ENCODE data around the gene MIF. TPM values are rescaled to one million over a fixed set of nuclear protein-coding genes. Genes with fewer than 3 reads are reported as not detected.
"Not testable (repeated sequence)": the region's sequence is repeated elsewhere in the genome, so short reads cannot be mapped to it uniquely, and the experiment has no call there.

Gene MIF
- polyA plus RNA-seq, 3 donors from 2014 or later, result 788 to 1,627 (median 947) TPM

DNA sequence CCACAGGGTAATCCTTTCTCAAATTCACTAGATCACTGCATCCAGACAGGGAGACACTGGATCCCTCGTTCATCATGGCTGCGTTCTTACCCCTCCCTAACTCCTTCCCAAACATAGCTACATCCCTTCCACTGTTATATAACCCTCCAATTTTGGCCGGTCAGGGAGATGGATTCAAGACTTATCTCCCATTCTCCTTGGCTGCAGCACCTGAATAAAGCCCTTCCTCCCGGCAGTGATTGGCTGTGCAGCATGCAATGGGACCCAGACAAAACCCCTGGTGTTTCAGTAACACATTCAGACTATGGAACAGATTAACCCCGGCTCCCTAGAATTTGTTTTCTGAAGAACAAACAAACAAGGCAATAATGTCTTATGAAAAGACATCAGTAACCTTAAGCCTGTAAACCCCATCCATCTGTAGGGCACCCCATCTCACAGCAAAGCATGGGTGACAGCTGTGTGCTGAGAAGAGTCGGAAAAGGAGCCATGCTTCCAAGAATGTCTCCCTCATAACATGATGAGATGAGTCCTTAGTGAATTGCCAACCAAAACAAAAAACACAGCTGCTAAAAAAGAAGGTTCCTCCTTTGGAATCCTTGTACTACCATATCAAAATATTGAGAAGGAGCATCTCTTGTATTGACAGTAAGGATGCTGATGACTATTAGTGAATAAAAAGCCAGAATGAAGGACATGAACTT lies 5.0 kb downstream of the MIF start:
- H3K27me3 Mint-ChIP-seq (ENCODE audit: low read depth in 3 of 3), result peaks cover 0 to 8% (median 4%) of the 10 kb centered on the region in 3 donors
- peaks cover 0 to 3% (median 3%) of the 10 kb centered on the region in 3 donors for H3K36me3 Mint-ChIP-seq
- H3K4me3 Mint-ChIP-seq, result no peak overlapping the region
- peak overlapping the region in 1 of 6 donors; percentile 8 for H3K27ac Mint-ChIP-seq
- no peak for DNase-seq
- no peaks in the 10 kb centered on the region for H3K9me3 Mint-ChIP-seq
- peaks cover 13 to 14% of the 10 kb centered on the region in 2 donors for H3K4me1 Mint-ChIP-seq

DNA sequence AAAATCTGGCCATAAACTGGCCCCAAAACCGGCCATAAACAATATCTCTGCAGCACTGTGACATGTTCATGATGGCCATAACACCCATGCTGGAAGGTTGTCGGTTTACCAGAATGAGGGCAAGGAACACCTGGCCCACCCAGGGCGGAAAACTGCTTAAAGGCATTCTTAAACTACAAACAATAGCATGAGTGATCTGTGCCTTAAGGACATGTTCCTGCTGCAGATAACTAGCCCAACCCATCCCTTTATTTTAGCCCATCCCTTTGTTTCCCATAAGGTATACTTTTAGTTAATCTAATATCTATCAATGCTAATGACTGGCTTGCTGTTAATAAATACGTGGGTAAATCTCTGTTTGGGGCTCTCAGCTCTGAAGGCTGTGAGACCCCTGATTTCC lies 6.0 kb downstream of the MIF start:
- H3K9me3 Mint-ChIP-seq; H3K4me1 Mint-ChIP-seq; H3K36me3 Mint-ChIP-seq; H3K27me3 Mint-ChIP-seq (ENCODE audit: low read depth in 3 of 3); H3K4me3 Mint-ChIP-seq; DNase-seq; H3K27ac Mint-ChIP-seq: not testable (repeated sequence)

DNA sequence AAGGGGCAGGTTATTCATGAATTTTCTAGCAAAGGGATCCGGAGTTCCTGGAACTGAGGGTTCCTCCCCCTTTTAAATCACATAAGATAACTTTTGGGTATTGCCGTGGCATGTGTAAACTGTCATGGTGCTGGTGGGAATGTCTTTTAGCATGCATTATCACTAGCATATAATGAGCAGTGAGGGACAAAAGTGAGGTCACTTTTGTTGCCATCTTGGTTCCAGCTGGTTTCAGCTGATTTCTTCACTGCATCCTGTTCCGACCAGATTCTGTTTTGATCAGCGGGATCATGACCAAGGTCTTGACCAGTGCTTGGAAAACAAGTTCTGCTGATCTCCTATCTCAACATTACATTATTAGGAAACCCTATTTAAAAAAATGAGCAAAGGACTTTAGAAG lies 7.4 kb downstream of the MIF start:
- H3K36me3 Mint-ChIP-seq, result peaks cover 0 to 3% (median 3%) of the 10 kb centered on the region in 3 donors
- H3K27me3 Mint-ChIP-seq (ENCODE audit: low read depth in 3 of 3), result peaks cover 0 to 3% (median 1%) of the 10 kb centered on the region in 3 donors
- H3K4me1 Mint-ChIP-seq, result no peaks in the 10 kb centered on the region
- H3K9me3 Mint-ChIP-seq, result no peaks in the 10 kb centered on the region
- DNase-seq, result no peak
- H3K4me3 Mint-ChIP-seq, result no peak overlapping the region
- no peak overlapping the region for H3K27ac Mint-ChIP-seq

DNA sequence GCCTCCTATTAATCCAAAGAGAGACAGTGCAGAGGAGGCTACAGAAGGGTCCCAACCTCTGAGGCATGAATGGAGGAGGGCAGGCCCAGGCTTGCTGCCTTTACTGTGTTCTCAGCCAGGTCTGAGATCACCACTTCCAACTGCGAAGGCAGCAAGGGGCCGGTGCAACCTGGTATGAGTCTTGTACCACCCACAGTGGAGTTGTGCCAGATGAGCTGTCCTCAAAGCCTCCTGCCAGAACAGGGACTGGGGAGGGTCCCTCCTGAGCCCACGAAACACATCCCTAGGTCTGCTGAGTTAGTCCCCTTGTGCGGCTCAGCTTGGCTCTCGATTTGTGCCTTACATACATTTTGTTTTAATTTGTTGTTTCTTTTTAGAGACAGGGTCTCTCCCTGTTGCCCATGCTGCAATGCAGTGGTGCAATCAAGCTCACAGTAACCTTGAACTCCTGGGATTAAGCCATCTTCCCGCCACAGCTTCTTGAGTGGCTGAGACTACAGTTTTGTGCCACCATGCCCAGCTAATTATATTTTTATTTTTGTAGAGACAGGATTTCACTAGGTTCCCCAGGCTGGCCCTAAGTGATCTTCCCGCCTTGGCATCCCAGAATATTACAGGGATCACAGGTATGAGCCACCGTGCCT lies 9.3 kb downstream of the MIF start:
- Mint-ChIP-seq H3K4me3 (no peak overlapping the region), H3K9me3 (no peaks in the 10 kb centered on the region), H3K36me3 (peaks cover 0 to 3% (median 3%) of the 10 kb centered on the region in 3 donors), H3K27me3 (ENCODE audit: low read depth in 3 of 3) (peaks cover under 1 to 3% (median 1%) of the 10 kb centered on the region in 3 donors), H3K4me1 (no peaks in the 10 kb centered on the region), H3K27ac (peak overlapping the region in 1 of 6 donors; percentile 17)
- no peak for DNase-seq

DNA sequence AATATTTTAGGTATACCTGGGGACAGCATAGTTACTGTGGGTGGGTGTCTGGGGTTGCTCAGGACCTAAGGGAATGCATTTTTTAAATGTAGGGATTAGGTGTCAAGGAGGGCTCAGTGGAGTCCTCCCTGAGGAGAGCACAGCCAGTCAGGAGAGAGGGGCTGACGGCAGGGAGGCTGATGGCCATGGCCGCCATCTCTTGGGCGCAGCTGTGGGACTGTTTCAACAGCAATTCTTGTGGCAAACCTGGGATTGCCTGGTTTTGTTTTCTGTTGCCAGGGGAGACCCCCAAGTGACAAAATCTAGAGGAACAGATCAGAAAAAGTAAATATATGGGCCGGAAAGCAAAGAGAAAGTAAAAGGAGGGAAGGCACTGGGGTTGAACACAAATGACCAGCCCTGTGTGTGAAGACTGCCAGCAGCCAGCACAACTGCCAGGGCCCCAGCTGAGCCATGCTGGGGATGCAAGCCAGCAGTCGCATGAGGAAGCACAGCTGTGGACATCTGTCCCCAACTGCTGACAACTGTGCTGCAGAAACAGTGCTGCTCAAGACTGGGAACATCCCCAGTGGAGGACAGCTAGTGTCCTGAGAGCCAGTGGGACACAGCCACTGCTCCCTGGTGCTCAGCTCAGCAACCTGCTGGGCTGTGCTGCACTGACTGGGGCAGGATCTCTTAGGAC lies 10.5 kb downstream of the MIF start:
- Mint-ChIP-seq H3K9me3 (no peaks in the 10 kb centered on the region), H3K36me3 (peaks cover 0 to 3% (median under 1%) of the 10 kb centered on the region in 3 donors), H3K27ac (no peak overlapping the region), H3K4me3 (no peak overlapping the region), H3K27me3 (ENCODE audit: low read depth in 3 of 3) (peaks cover 1 to 3% (median 3%) of the 10 kb centered on the region in 3 donors), H3K4me1 (no peaks in the 10 kb centered on the region)
- no peak for DNase-seq

DNA sequence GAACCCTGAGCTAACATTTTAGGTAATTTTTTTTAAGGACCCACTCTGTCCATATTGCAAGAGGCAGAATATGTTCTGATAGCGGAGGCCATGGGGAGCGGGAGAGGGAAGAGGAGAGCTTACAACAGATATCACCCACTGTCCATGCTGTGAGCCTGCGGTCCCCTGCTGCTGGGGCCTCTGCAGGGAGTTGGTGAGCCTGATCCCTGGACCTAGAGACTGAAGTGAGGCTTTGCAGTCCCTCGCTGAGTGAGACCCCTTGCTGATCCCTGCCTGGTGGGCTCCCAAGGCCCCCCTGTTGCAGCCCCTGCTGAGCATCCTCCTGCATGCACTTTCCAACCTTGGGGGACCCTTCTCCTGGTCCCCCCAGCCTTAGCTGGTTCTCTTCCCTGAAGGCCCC lies 12.5 kb downstream of the MIF start:
- Mint-ChIP-seq H3K27ac (no peak overlapping the region), H3K4me3 (no peak overlapping the region), H3K27me3 (ENCODE audit: low read depth in 3 of 3) (peaks cover 0 to 3% (median 1%) of the 10 kb centered on the region in 3 donors), H3K4me1 (no peaks in the 10 kb centered on the region), H3K9me3 (no peaks in the 10 kb centered on the region), H3K36me3 (no peaks in the 10 kb centered on the region)
- DNase-seq, result no peak

DNA sequence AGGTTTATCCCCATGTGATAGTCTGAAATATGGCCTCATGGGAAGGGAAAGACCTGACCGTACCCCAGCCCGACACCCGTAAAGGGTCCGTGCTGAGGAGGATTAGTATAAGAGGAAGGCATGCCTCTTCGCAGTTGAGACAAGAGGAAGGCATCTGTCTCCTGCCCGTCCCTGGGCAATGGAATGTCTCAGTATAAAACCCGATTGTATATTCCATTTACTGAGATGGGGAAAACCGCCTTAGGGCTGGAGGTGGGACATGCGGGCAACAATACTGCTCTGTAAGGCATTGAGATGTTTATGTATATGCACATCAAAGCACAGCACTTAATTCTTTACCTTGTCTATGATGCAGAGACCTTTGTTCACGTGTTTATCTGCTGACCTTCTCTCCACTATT lies 13.2 kb downstream of the MIF start:
- not testable (repeated sequence) for H3K4me3 Mint-ChIP-seq; H3K36me3 Mint-ChIP-seq; H3K4me1 Mint-ChIP-seq; H3K27ac Mint-ChIP-seq; H3K9me3 Mint-ChIP-seq; DNase-seq; H3K27me3 Mint-ChIP-seq (ENCODE audit: low read depth in 3 of 3)

DNA sequence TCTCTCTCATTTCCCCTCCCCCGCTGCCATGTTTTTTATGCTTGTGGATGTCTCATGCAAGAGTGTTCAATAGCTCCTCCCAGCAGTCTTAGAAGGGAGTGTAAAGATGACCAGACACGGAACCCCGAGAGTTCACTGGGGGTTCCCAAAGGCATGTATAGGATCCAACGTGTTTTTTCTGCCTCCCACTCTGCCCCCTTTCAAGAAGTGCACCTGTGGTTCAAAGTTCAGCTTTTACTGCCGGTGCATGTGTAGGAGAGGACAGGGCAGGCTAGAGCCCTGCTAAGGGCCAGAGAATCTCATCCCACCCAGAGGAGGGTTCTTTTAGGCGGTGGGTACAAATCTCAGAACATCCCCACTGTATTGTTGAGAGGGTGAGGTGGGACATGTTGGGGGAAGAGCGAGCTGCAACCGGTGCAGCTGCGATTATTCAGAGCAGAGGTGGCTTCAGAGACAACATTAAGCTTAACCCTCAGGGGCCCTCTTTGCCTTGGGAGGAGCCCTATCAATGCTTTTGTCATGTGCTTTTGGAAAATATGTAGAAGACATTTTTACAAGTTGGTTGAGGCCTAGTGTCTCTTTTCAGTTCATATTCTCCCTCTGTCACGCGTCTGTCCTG lies 14.5 kb downstream of the MIF start:
- H3K4me1 Mint-ChIP-seq, result peaks cover 8 to 14% of the 10 kb centered on the region in 2 donors
- no peaks in the 10 kb centered on the region for H3K36me3 Mint-ChIP-seq
- no peak overlapping the region for H3K27ac Mint-ChIP-seq
- no peak overlapping the region for H3K4me3 Mint-ChIP-seq
- no peaks in the 10 kb centered on the region for H3K9me3 Mint-ChIP-seq
- H3K27me3 Mint-ChIP-seq (ENCODE audit: low read depth in 3 of 3), result peaks cover 0 to 3% (median 3%) of the 10 kb centered on the region in 3 donors
- DNase-seq, result no peak

DNA sequence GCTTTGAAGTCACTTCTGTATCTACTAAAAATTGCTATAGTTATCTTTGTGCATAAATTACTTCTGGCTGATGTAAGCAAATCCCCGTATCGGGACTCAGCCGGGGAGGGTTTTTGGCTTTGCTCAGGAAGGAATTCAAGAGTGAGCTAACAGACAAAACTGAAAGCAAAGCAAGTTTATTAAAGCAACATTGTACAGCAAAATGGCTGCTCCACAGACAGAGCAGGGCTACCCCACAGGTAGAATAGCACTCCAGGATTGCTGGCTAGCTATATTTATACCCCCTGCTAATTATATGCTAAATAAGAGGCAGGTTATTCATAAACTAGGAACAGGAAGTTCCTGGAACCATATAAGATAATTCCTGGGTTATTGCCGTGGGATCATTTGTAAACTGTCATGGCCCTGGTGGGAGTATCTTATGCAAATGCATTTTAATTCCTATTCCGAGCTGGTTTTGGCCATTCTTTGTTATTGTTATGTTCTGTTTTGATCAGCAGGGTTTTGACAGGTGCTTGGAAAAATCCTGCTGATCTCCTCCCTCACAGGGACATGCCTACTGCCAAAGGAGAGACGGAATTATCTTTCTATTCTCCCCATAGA lies 15.2 kb downstream of the MIF start:
- Mint-ChIP-seq H3K4me3 (no peak overlapping the region), H3K36me3 (no peaks in the 10 kb centered on the region), H3K27ac (no peak overlapping the region), H3K9me3 (no peaks in the 10 kb centered on the region), H3K4me1 (peaks cover 15 to 19% of the 10 kb centered on the region in 2 donors), H3K27me3 (ENCODE audit: low read depth in 3 of 3) (peaks cover 0 to 5% (median 3%) of the 10 kb centered on the region in 3 donors)
- no peak for DNase-seq

DNA sequence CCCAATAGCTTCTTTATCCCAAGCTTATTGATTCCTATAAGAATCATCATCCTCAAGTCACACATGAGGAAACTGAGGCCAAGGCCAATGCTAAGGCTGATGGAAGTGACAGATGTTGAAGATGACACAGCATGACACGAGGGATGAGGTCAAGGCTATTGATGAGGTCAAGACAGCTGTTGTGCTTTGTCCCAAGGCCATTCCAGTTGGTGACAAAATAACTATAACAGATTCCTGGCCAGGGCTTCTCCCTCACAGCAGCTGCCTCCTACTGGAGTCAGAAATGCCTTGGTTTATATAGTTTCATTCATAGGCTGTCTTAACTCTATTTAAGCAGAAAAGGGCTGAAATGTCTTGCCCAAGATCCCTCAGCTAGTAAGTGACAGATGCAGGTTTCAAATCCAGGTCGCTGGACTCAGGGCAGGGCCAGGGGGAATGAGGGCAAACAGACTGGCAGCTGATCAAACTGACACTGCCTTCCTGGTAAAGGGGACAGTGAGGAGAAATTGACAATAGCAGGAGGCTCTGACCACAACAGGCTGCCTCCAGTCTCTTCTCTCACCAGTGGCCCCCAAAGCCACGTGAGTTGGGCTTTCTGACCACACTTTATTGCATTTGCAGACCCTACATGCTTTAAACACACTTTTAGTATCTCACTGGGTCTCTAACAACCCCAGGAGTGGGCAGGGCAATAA lies 16.5 kb downstream of the MIF start:
- Mint-ChIP-seq H3K27ac (no peak overlapping the region), H3K9me3 (no peaks in the 10 kb centered on the region), H3K36me3 (no peaks in the 10 kb centered on the region), H3K27me3 (ENCODE audit: low read depth in 3 of 3) (peaks cover 0 to 5% (median 3%) of the 10 kb centered on the region in 3 donors), H3K4me3 (no peak overlapping the region), H3K4me1 (peaks cover 19 to 21% of the 10 kb centered on the region in 2 donors)
- DNase-seq, result no peak

DNA sequence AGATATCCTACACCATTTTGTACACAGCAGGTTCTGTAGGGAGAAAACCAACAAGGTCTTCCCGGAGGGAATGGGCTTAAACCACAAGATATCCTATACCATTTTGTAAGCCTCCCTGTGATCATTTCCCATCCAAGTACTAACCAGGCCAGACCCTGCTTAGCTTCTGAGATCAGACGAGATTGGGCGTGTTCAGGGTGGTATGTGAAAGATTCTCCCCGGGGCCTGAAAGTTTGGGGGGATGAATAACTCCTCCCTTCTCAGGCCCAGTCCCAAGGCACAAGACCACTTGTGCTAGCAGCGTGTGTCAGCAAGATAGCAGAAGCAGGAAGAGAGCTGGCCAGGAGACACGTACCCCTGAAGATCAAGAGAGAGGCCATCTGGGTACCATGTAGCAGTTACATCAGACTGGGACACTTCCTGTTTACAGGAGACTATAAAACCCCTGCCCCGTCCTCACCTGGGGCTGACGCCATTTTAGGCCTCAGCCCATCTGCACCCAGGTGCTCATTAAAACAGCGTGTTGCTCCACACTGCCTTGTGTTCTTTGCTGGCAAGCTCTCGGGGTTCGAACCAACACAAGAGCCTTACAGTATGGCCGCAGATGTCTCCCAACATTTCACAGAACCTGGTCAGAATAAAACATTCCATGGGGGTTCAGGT lies 17.3 kb downstream of the MIF start:
- no peak for DNase-seq
- Mint-ChIP-seq H3K9me3 (no peaks in the 10 kb centered on the region), H3K4me3 (no peak overlapping the region), H3K36me3 (no peaks in the 10 kb centered on the region), H3K4me1 (peaks cover 19 to 21% of the 10 kb centered on the region in 2 donors), H3K27ac (peak overlapping the region in 2 of 6 donors; percentile 13 to 40), H3K27me3 (ENCODE audit: low read depth in 3 of 3) (peaks cover 0 to 5% (median 3%) of the 10 kb centered on the region in 3 donors)

DNA sequence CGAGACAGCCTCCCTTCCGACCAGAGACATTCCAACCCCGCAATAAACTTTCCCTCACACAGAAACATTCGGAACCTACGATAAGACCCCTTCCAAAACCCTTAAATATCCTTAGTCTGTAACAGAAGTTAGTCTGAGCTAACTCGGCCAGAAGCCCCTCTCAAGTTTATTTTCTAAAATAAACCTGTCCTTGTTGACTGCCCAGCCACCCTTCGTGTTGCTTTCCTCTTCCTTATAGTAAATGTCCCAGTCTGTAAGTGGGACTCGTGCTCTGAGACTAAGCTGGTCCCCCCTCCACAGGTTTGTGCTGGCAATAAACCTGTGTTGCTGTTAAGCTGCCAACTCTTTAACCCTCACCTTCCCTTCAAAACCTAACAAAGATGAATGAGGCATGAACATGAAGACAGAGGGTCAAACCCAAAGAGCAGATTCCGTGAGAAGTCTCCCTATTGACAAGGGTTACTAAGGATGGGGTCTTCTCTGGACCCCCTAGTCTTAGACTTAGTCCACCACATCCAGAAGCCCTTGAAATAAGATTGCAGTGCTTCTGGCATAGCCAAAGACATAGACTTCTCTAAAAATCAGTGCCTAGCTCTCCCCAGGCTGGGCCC lies 18.2 kb downstream of the MIF start:
- peaks cover 19 to 21% of the 10 kb centered on the region in 2 donors for H3K4me1 Mint-ChIP-seq
- peak overlapping the region in 2 of 5 donors; percentile 47 to 48 for H3K4me3 Mint-ChIP-seq
- DNase-seq, result no peak
- H3K27me3 Mint-ChIP-seq (ENCODE audit: low read depth in 3 of 3), result peaks cover 0 to 5% (median 3%) of the 10 kb centered on the region in 3 donors
- peak overlapping the region in 1 of 6 donors; percentile 88 for H3K27ac Mint-ChIP-seq
- H3K9me3 Mint-ChIP-seq, result no peaks in the 10 kb centered on the region
- no peaks in the 10 kb centered on the region for H3K36me3 Mint-ChIP-seq

Measured in immature natural killer cell (primary cell).